Glutamatergic neuron (in vitro differentiated cells): ENCODE data around the gene NT5DC3. TPM values are rescaled to one million over a fixed set of nuclear protein-coding genes. Genes with fewer than 3 reads are reported as not detected.

ENCODE experiments used
- DNase-seq: peaks from one replicate; pipeline ENCODE4 v3.0.0; 2022
- H3K27ac Mint-ChIP-seq: one replicate; pipeline ENCODE4 v1.8.0; 2020; ENCODE audit warnings: mild to moderate bottlenecking, mixed read lengths, inconsistent platforms; ENCODE audit not compliant: unreplicated experiment
- H3K27me3 Mint-ChIP-seq: one replicate; pipeline ENCODE4 v1.8.0; 2020; ENCODE audit warnings: mild to moderate bottlenecking, moderate library complexity, mixed read lengths, inconsistent platforms; ENCODE audit not compliant: unreplicated experiment
- H3K36me3 Mint-ChIP-seq: one replicate; pipeline ENCODE4 v1.8.0; 2020; ENCODE audit warnings: mild to moderate bottlenecking, mixed read lengths, inconsistent platforms; ENCODE audit not compliant: unreplicated experiment
- H3K4me1 Mint-ChIP-seq: one replicate; pipeline ENCODE4 v1.8.0; 2020; ENCODE audit warnings: mild to moderate bottlenecking, low read depth, mixed read lengths, inconsistent platforms; ENCODE audit not compliant: unreplicated experiment
- H3K4me3 Mint-ChIP-seq: one replicate; pipeline ENCODE4 v1.8.0; 2020; ENCODE audit warnings: mild to moderate bottlenecking, mixed read lengths, inconsistent platforms; ENCODE audit not compliant: unreplicated experiment
- H3K9me3 Mint-ChIP-seq: one replicate; pipeline ENCODE4 v1.8.0; 2020; ENCODE audit warnings: mild to moderate bottlenecking, moderate library complexity, mixed read lengths, inconsistent platforms; ENCODE audit not compliant: unreplicated experiment
- CTCF ChIP-seq: fragments of 200-600 bp; sonication (generic); IDR thresholded peaks from one replicate; pipeline ENCODE4 v1.5.0; 2021; ENCODE audit not compliant: partially characterized antibody, unreplicated experiment
- total RNA-seq: library from RNA; stranded (reverse); fragmentation: NEBNext Ultra II Directional; extraction: Animal tissue kit (Norgen Biotek cat#: 25700); gene quantifications from one replicate; pipeline ENCODE4 v1.2.1, GENCODE V29; 2021; ENCODE audit not compliant: unreplicated experiment

NT5DC3 gene
- total RNA-seq, 1 donor from 2014 or later, result 2.1 TPM

DNA sequence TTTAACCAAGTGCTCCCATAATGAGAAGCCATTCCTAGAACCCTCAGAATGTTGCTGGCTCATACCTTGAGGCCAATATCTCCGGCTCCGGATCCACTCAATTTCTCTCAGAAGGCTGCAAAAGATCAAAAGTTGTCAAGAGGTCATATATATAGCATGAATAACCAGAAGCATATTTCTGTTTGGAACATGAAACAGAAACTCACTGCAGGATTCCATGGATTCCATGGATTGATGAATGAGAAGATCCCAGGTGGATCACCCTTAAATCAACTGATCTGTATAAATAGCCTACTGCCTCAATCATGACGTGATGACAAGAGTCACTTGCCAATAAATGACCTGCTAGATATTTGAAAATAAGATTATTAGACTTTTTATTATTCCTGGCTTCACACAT, 3.3 kb upstream of the NT5DC3 start:
- Mint-ChIP-seq H3K4me3 (no peak overlapping the region), H3K27ac (no peak overlapping the region), H3K36me3 (no peaks in the 10 kb centered on the region), H3K4me1 (no peaks in the 10 kb centered on the region), H3K9me3 (peaks cover 2% of the 10 kb centered on the region), H3K27me3 (peaks cover 3% of the 10 kb centered on the region)
- no peak for TF ChIP-seq CTCF
- DNase-seq, result no peak

GRCh38 chr12:103841690-103842584, 903 bp upstream of the NT5DC3 start:
- H3K4me1 Mint-ChIP-seq, result no peaks in the 10 kb centered on the region
- peak overlapping the region; percentile 90 for H3K4me3 Mint-ChIP-seq
- no peaks in the 10 kb centered on the region for H3K36me3 Mint-ChIP-seq
- peak; percentile 46 for DNase-seq
- H3K9me3 Mint-ChIP-seq, result no peaks in the 10 kb centered on the region
- no peak overlapping the region for H3K27ac Mint-ChIP-seq
- TF ChIP-seq CTCF, result no peak
- peaks cover 3% of the 10 kb centered on the region for H3K27me3 Mint-ChIP-seq

- Mint-ChIP-seq H3K9me3 (no peaks in the 10 kb centered on the region), H3K27me3 (peaks cover 3% of the 10 kb centered on the region), H3K36me3 (no peaks in the 10 kb centered on the region), H3K27ac (no peak overlapping the region), H3K4me3 (peak overlapping the region; percentile 57), H3K4me1 (no peaks in the 10 kb centered on the region)
- DNase-seq, result no peak
- no peak for TF ChIP-seq CTCF
Observed at GRCh38 chr12:103840462-103840875, 565 bp downstream of the NT5DC3 start.

DNA sequence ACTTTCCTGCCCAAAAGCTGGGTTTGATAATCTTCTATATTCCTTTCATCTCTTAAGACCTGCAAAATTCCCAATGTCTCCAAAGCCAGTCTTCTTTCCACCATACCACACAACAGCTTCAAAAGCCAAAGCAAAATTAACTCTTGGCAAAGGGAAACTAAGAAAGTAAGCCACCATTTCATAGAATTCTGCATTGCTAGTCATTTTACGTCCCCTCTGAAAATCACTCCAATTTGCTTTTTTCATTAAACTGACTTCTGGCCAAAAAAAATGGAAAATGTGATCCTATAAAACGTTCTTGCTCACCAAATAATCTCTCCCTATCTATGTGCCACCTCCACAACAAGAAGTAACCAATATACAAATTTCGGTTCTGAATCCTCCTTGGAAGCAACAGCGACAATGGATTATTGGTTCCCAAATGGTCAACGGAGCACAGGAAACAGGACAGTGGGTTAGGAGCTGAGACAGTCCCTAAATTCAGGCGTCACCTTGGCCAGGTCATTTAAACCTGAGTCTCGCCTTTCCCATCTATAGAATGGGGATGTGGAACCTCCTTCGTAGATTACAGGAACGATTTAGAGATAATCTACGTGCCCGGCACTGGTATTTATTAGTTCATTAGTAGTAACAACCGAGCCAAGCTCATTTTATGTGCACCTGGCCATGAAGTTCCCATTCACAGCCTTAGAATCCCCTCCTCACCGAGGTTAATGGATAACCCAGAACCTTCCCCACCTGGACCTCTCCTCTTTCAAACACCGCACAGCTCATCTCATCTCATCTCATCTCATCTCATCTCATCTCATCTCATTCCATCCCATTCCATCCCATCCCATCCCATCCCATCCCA, 1.2 kb downstream of the NT5DC3 start:
- no peaks in the 10 kb centered on the region for H3K9me3 Mint-ChIP-seq
- H3K36me3 Mint-ChIP-seq, result no peaks in the 10 kb centered on the region
- peak overlapping the region; percentile 57 for H3K4me3 Mint-ChIP-seq
- H3K27ac Mint-ChIP-seq, result no peak overlapping the region
- peaks cover 3% of the 10 kb centered on the region for H3K27me3 Mint-ChIP-seq
- no peak for DNase-seq
- peaks cover 3% of the 10 kb centered on the region for H3K4me1 Mint-ChIP-seq
- TF ChIP-seq CTCF, result no peak
